ENCODE measurements around the gene RANGRF. TPM values are rescaled to one million over a fixed set of nuclear protein-coding genes. Genes with fewer than 3 reads are reported as not detected.

RANGRF gene
- total and polyA plus RNA-seq, 4 donors = 6.9 to 19.9 (median 8.9) TPM

DNA sequence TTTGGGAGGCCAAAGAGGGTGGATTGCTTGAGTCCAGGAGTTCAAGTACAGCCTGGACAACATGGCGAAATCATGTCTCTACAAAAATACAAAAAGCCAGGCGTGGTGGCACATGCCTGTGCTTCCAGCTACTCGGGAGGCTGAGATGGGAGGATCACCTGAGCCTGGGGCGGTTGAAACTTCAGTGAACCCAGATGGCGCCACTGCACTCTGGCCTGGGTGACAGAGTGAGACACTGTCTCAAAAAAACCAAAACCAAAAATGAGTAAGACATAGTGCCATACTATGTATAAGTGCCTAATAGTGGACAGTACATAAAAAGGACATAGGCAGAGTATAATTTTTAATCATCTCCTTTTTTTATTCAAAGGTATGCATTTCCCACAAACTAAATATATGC, 44.6 kb upstream of the RANGRF start:
- no peak for DNase-seq (ENCODE audit: low spot score)
- TF ChIP-seq FOXA2 (IDR thresholded peaks at IDR 0.05) (no peak), RXRA (IDR thresholded peaks at IDR 0.05) (peak in 1 of 2 donors; percentile 12)
- Histone ChIP-seq H3K27ac (ENCODE audit: low read depth in 1 of 2, low read length in 2 of 2) (no peak overlapping the region), H3K27me3 (ENCODE audit: control insufficient read depth in 4 of 4, insufficient read depth in 4 of 4, low read length in 3 of 4) (no peaks in the 10 kb centered on the region), H3K4me3 (ENCODE audit: low read depth in 1 of 3, low read length in 3 of 3) (no peak overlapping the region), H3K9ac (ENCODE audit: low read depth in 1 of 2, low read length in 2 of 2) (no peak overlapping the region), H3K4me1 (ENCODE audit: control insufficient read depth in 4 of 4, insufficient read depth in 4 of 4, low read length in 3 of 4) (peaks cover 0 to 8% (median 3%) of the 10 kb centered on the region in 4 donors), H3K9me3 (ENCODE audit: control insufficient read depth in 4 of 4, low read length in 3 of 4) (no peaks in the 10 kb centered on the region), H3K36me3 (ENCODE audit: control insufficient read depth in 4 of 4, insufficient read depth in 3 of 4, low read depth in 1 of 4, low read length in 3 of 4) (peaks cover 2 to 10% (median 8%) of the 10 kb centered on the region in 4 donors)
- WGBS = 96% methylated on average over 5 of the region's 5 CpGs

DNA sequence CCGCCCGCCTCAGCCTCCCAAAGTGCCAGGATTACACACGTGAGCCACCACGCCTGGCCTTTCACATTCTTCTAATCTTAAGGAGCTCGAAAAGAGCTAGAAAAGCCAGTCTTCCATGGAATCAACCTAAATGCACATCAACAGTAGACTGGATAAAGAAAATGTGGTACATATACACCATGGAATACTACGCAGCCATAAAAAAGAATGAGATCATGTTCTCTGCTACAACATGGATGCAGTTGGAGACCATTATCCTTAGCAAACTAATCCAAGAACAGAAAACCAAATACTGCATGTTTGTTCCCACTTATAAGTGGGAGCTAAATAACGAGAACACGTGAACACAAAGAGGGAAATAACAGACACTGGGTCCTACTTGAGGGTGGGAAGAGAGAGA, 43.7 kb upstream of the RANGRF start:
- Histone ChIP-seq H3K4me3 (ENCODE audit: low read depth in 1 of 3, low read length in 3 of 3) (no peak overlapping the region), H3K4me1 (ENCODE audit: control insufficient read depth in 4 of 4, insufficient read depth in 4 of 4, low read length in 3 of 4) (peaks cover 0 to 15% (median 7%) of the 10 kb centered on the region in 4 donors), H3K27me3 (ENCODE audit: control insufficient read depth in 4 of 4, insufficient read depth in 4 of 4, low read length in 3 of 4) (no peaks in the 10 kb centered on the region), H3K27ac (ENCODE audit: low read depth in 1 of 2, low read length in 2 of 2) (no peak overlapping the region), H3K9me3 (ENCODE audit: control insufficient read depth in 4 of 4, low read length in 3 of 4) (no peaks in the 10 kb centered on the region), H3K36me3 (ENCODE audit: control insufficient read depth in 4 of 4, insufficient read depth in 3 of 4, low read depth in 1 of 4, low read length in 3 of 4) (peaks cover 2 to 6% (median 5%) of the 10 kb centered on the region in 4 donors), H3K9ac (ENCODE audit: low read depth in 1 of 2, low read length in 2 of 2) (no peak overlapping the region)
- DNase-seq (ENCODE audit: low spot score) = no peak
- TF ChIP-seq HNF4G (IDR thresholded peaks at IDR 0.05) = no peak
- TF ChIP-seq EGR1 (IDR thresholded peaks at IDR 0.05; ENCODE audit: low read depth in 2 of 2) = no peak
- TF ChIP-seq, protein P1, sequence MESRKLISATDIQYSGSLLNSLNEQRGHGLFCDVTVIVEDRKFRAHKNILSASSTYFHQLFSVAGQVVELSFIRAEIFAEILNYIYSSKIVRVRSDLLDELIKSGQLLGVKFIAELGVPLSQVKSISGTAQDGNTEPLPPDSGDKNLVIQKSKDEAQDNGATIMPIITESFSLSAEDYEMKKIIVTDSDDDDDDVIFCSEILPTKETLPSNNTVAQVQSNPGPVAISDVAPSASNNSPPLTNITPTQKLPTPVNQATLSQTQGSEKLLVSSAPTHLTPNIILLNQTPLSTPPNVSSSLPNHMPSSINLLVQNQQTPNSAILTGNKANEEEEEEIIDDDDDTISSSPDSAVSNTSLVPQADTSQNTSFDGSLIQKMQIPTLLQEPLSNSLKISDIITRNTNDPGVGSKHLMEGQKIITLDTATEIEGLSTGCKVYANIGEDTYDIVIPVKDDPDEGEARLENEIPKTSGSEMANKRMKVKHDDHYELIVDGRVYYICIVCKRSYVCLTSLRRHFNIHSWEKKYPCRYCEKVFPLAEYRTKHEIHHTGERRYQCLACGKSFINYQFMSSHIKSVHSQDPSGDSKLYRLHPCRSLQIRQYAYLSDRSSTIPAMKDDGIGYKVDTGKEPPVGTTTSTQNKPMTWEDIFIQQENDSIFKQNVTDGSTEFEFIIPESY (IDR thresholded peaks at IDR 0.05) = no peak
- TF ChIP-seq TAF1 (conservative IDR thresholded peaks at IDR 0.05) = no peak
- no peak for TF ChIP-seq SP1 (IDR thresholded peaks at IDR 0.05)
- no peak for TF ChIP-seq FOXA1 (IDR thresholded peaks at IDR 0.05)
- TF ChIP-seq, protein P2, sequence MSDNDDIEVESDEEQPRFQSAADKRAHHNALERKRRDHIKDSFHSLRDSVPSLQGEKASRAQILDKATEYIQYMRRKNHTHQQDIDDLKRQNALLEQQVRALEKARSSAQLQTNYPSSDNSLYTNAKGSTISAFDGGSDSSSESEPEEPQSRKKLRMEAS (IDR thresholded peaks at IDR 0.05) = no peak
- TF ChIP-seq, protein P3, sequence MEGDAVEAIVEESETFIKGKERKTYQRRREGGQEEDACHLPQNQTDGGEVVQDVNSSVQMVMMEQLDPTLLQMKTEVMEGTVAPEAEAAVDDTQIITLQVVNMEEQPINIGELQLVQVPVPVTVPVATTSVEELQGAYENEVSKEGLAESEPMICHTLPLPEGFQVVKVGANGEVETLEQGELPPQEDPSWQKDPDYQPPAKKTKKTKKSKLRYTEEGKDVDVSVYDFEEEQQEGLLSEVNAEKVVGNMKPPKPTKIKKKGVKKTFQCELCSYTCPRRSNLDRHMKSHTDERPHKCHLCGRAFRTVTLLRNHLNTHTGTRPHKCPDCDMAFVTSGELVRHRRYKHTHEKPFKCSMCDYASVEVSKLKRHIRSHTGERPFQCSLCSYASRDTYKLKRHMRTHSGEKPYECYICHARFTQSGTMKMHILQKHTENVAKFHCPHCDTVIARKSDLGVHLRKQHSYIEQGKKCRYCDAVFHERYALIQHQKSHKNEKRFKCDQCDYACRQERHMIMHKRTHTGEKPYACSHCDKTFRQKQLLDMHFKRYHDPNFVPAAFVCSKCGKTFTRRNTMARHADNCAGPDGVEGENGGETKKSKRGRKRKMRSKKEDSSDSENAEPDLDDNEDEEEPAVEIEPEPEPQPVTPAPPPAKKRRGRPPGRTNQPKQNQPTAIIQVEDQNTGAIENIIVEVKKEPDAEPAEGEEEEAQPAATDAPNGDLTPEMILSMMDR (IDR thresholded peaks at IDR 0.05; ENCODE audit: low read depth, low read length, missing input control) = no peak
- TF ChIP-seq RAD21 (IDR thresholded peaks at IDR 0.05) = no peak
- TF ChIP-seq, protein P4, sequence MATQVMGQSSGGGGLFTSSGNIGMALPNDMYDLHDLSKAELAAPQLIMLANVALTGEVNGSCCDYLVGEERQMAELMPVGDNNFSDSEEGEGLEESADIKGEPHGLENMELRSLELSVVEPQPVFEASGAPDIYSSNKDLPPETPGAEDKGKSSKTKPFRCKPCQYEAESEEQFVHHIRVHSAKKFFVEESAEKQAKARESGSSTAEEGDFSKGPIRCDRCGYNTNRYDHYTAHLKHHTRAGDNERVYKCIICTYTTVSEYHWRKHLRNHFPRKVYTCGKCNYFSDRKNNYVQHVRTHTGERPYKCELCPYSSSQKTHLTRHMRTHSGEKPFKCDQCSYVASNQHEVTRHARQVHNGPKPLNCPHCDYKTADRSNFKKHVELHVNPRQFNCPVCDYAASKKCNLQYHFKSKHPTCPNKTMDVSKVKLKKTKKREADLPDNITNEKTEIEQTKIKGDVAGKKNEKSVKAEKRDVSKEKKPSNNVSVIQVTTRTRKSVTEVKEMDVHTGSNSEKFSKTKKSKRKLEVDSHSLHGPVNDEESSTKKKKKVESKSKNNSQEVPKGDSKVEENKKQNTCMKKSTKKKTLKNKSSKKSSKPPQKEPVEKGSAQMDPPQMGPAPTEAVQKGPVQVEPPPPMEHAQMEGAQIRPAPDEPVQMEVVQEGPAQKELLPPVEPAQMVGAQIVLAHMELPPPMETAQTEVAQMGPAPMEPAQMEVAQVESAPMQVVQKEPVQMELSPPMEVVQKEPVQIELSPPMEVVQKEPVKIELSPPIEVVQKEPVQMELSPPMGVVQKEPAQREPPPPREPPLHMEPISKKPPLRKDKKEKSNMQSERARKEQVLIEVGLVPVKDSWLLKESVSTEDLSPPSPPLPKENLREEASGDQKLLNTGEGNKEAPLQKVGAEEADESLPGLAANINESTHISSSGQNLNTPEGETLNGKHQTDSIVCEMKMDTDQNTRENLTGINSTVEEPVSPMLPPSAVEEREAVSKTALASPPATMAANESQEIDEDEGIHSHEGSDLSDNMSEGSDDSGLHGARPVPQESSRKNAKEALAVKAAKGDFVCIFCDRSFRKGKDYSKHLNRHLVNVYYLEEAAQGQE (IDR thresholded peaks at IDR 0.05) = no peak
- TF ChIP-seq RXRA (IDR thresholded peaks at IDR 0.05) = no peak
- no peak for TF ChIP-seq JUND (IDR thresholded peaks at IDR 0.05)
- no peak for TF ChIP-seq YY1 (IDR thresholded peaks at IDR 0.05)
- TF ChIP-seq NR2F2 (IDR thresholded peaks at IDR 0.05) = no peak
- no peak for TF ChIP-seq FOXA2 (IDR thresholded peaks at IDR 0.05)
- 97% methylated on average over 8 of the region's 8 CpGs for WGBS

Measured in liver (tissue), 9 donors.